H9 (cell line): ENCODE measurements around the gene METTL25B. TPM values are rescaled to one million over a fixed set of nuclear protein-coding genes. Genes with fewer than 3 reads are reported as not detected.

ENCODE experiments used
- DNase-seq: peaks from one replicate; pipeline ENCODE4 v3.0.0-alpha.2; 2017
- H2AFZ ChIP-seq: one replicate; pipeline ENCODE4 v1.6.1; 2013; ENCODE audit warnings: mild to moderate bottlenecking, low read length, control low read depth, moderate library complexity
- H2AK5ac ChIP-seq: 2 replicates; pipeline ENCODE4 v1.6.1; 2013; ENCODE audit warnings: low read length, control low read depth, mixed read lengths; ENCODE audit not compliant: insufficient read length
- H2BK120ac ChIP-seq: one replicate; pipeline ENCODE4 v1.6.1; 2013; ENCODE audit warnings: low read depth, mild to moderate bottlenecking, low read length, control low read depth, inconsistent platforms; ENCODE audit not compliant: poor library complexity, severe bottlenecking
- H2BK12ac ChIP-seq: 2 replicates; pipeline ENCODE4 v1.6.1; 2013; ENCODE audit warnings: low read length, control low read depth, mixed read lengths, low read depth; ENCODE audit not compliant: insufficient read length
- H2BK15ac ChIP-seq: 2 replicates; pipeline ENCODE4 v1.6.1; 2013; ENCODE audit warnings: low read depth, low read length, control low read depth
- H2BK20ac ChIP-seq: one replicate; pipeline ENCODE4 v1.6.1; 2013; ENCODE audit warnings: low read depth, mild to moderate bottlenecking, low read length, control low read depth, inconsistent platforms; ENCODE audit not compliant: poor library complexity, severe bottlenecking
- H2BK5ac ChIP-seq: 2 replicates; pipeline ENCODE4 v1.6.1; 2013; ENCODE audit warnings: low read length, control low read depth, mixed read lengths; ENCODE audit not compliant: insufficient read length
- H3K14ac ChIP-seq: 2 replicates; pipeline ENCODE4 v1.6.1; 2013; ENCODE audit warnings: low read length, control low read depth; ENCODE audit not compliant: insufficient read depth
- H3K18ac ChIP-seq: 2 replicates; pipeline ENCODE4 v1.6.1; 2013; ENCODE audit warnings: low read depth, mild to moderate bottlenecking, mixed read lengths, low read length, control low read depth; ENCODE audit not compliant: insufficient read length
- H3K23ac ChIP-seq: 2 replicates; pipeline ENCODE4 v1.6.1; 2013; ENCODE audit warnings: low read length, control low read depth, mixed read lengths, low read depth; ENCODE audit not compliant: insufficient read length
- H3K23me2 ChIP-seq: 2 replicates; pipeline ENCODE4 v1.6.1; 2013; ENCODE audit warnings: low read depth, mild to moderate bottlenecking, mixed read lengths, low read length, control low read depth; ENCODE audit not compliant: insufficient read length, poor library complexity, severe bottlenecking
- H3K27ac ChIP-seq: 2 replicates; pipeline ENCODE4 v1.5.1; 2013; ENCODE audit warnings: low read length, control low read depth, mixed read lengths, low read depth; ENCODE audit not compliant: insufficient read length
- H3K27me3 ChIP-seq: 2 replicates; pipeline ENCODE4 v1.6.1; 2013; ENCODE audit warnings: low read length, control low read depth, inconsistent platforms; ENCODE audit not compliant: insufficient read depth
- H3K4ac ChIP-seq: 2 replicates; pipeline ENCODE4 v1.6.1; 2013; ENCODE audit warnings: low read depth, mild to moderate bottlenecking, control low read depth, inconsistent platforms, low read length, moderate library complexity
- H3K4me1 ChIP-seq: 2 replicates; pipeline ENCODE4 v1.6.1; 2013; ENCODE audit warnings: low read length, control low read depth, inconsistent platforms; ENCODE audit not compliant: insufficient read depth
- H3K4me2 ChIP-seq: 2 replicates; pipeline ENCODE4 v1.6.1; 2013; ENCODE audit warnings: low read length, control low read depth, mixed read lengths; ENCODE audit not compliant: insufficient read length, insufficient read depth
- H3K56ac ChIP-seq: 2 replicates; pipeline ENCODE4 v1.6.1; 2013; ENCODE audit warnings: low read depth, mild to moderate bottlenecking, mixed read lengths, low read length, control low read depth; ENCODE audit not compliant: insufficient read length
- H3K79me1 ChIP-seq: 2 replicates; pipeline ENCODE4 v1.6.1; 2013; ENCODE audit warnings: low read depth, mild to moderate bottlenecking, moderate library complexity, low read length, control low read depth, inconsistent platforms; ENCODE audit not compliant: insufficient read depth, poor library complexity, severe bottlenecking
- H3K79me2 ChIP-seq: 2 replicates; pipeline ENCODE4 v1.6.1; 2013; ENCODE audit warnings: low read length, control low read depth, inconsistent platforms; ENCODE audit not compliant: insufficient read depth
- H3K9ac ChIP-seq: 2 replicates; pipeline ENCODE4 v1.6.1; 2013; ENCODE audit warnings: low read length, control low read depth, mixed read lengths; ENCODE audit not compliant: insufficient read length; ENCODE audit errors: extremely low read depth
- H3K9me3 ChIP-seq: one replicate; pipeline ENCODE4 v1.6.1; 2013; ENCODE audit warnings: low read depth, low read length, inconsistent platforms; ENCODE audit not compliant: control insufficient read depth
- H3T11ph ChIP-seq: one replicate; pipeline ENCODE4 v1.6.1; 2013; ENCODE audit warnings: mild to moderate bottlenecking, low read length, control low read depth, inconsistent platforms
- H4K20me1 ChIP-seq: one replicate; pipeline ENCODE4 v1.6.1; 2013; ENCODE audit not compliant: control insufficient read depth, insufficient read length, insufficient read depth
- H4K5ac ChIP-seq: 2 replicates; pipeline ENCODE4 v1.6.1; 2013; ENCODE audit warnings: low read depth, mild to moderate bottlenecking, mixed read lengths, low read length, control low read depth; ENCODE audit not compliant: insufficient read length
- H4K8ac ChIP-seq: replicated peaks from 2 replicates; pipeline ENCODE4 v1.6.1; 2013; ENCODE audit warnings: low read length, control low read depth, mixed read lengths, low read depth; ENCODE audit not compliant: insufficient read length
- H4K91ac ChIP-seq: 2 replicates; pipeline ENCODE4 v1.6.1; 2013; ENCODE audit warnings: low read depth, mild to moderate bottlenecking, moderate library complexity, mixed read lengths, low read length, control low read depth; ENCODE audit not compliant: insufficient read length
- H3K27ac Mint-ChIP-seq, 3 experiments: 2 replicates in 2 of 3; 3 replicates in 1 of 3; pipeline ENCODE4 v1.8.0; 2020 to 2021; ENCODE audit warnings: mixed read lengths in 3 of 3, mild to moderate bottlenecking in 1 of 3, moderate library complexity in 1 of 3
- H3K27me3 Mint-ChIP-seq: 2 replicates; pipeline ENCODE4 v1.8.0; 2021; ENCODE audit warnings: low read depth, mild to moderate bottlenecking, moderate library complexity, mixed read lengths
- H3K36me3 Mint-ChIP-seq, 3 experiments: 2 replicates in 2 of 3; 3 replicates in 1 of 3; pipeline ENCODE4 v1.8.0; 2020 to 2021; ENCODE audit warnings: low read depth in 3 of 3, mixed read lengths in 3 of 3; ENCODE audit not compliant: insufficient read depth in 1 of 3
- H3K4me1 Mint-ChIP-seq, 2 experiments: 2 replicates each; pipeline ENCODE4 v1.8.0; 2020; ENCODE audit warnings: mixed read lengths in 2 of 2
- H3K4me3 Mint-ChIP-seq, 2 experiments: 2 replicates in 1 of 2; 3 replicates in 1 of 2; pipeline ENCODE4 v1.8.0; 2020 to 2021; ENCODE audit warnings: mild to moderate bottlenecking in 2 of 2, mixed read lengths in 2 of 2, moderate library complexity in 1 of 2
- H3K9me3 Mint-ChIP-seq, 2 experiments: 2 replicates in 1 of 2; 3 replicates in 1 of 2; pipeline ENCODE4 v1.8.0; 2020; ENCODE audit warnings: mild to moderate bottlenecking in 2 of 2, mixed read lengths in 2 of 2, moderate library complexity in 1 of 2
- CTCF ChIP-seq: fragments of 200-600 bp; sonication (generic); conservative IDR thresholded peaks from 3 replicates; pipeline ENCODE4 v1.8.0; 2021; ENCODE audit warnings: antibody characterized with exemption, mild to moderate bottlenecking
- WGBS: extraction: QIAGEN DNeasy Blood & Tissue Kit; methylation state at CpG from one replicate; pipeline ENCODE4 v1.1.7; 2013; ENCODE audit warnings: missing lambda C conversion rate, low lambda C conversion rate, mixed read lengths; ENCODE audit not compliant: insufficient read length; ENCODE audit errors: extremely low coverage; 5-methylcytosine and 5-hydroxymethylcytosine counted together
- total RNA-seq: library from RNA; stranded (reverse); gene quantifications from 2 replicates; pipeline ENCODE4 v1.2.1, GENCODE V29; 2021

Gene METTL25B
- total RNA-seq, 1 experiment from 2014 or later = 26.2 TPM

DNA sequence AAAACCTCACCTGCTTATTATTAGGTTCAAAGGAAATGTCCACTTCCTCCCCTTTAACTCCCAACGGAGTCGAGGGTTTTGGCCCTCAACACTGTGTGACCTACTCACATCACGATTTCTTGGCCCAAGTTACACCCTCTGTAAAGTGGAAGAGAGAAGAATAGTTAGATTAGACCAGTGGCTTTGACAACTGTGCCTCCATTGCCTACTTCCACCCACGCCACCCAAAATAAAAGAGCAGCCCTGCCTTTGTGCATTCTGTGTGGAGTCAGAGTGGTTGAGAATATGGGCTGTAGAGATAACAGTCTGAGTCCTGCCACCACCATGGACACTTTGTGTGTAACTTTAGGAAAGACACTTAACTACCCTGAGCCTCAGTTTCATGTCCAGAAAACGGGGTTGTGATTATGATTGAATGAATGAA, 27.3 kb downstream of the METTL25B start:
- Histone ChIP-seq H4K20me1 (no peaks in the 10 kb centered on the region), H3K27me3 (no peaks in the 10 kb centered on the region), H2AK5ac (no peak overlapping the region), H2BK15ac (no peak overlapping the region), H2BK120ac (no peak overlapping the region), H4K91ac (no peak overlapping the region), H4K8ac (no peak overlapping the region), H2AFZ (no peak overlapping the region), H3K4ac (no peak overlapping the region), H2BK5ac (no peak overlapping the region), H2BK20ac (peak overlapping the region; percentile 49), H3K56ac (no peak overlapping the region), H3K18ac (no peak overlapping the region), H3K23me2 (peaks cover 3% of the 10 kb centered on the region), H3K79me1 (no peaks in the 10 kb centered on the region), H3K9me3 (no peaks in the 10 kb centered on the region), H3K23ac (no peak overlapping the region), H3K4me2 (no peak overlapping the region), H3K4me1 (peaks cover 4% of the 10 kb centered on the region; the same call in 1 of the 2 replicates), H3T11ph (no peak overlapping the region), H3K9ac (no peak overlapping the region), H3K79me2 (peaks cover 2% of the 10 kb centered on the region; the same call in 1 of the 2 replicates), H3K14ac (no peak overlapping the region), H4K5ac (no peak overlapping the region), H2BK12ac (no peak overlapping the region), H3K27ac (no peak overlapping the region)
- no CpG with 5 or more reads among the region's 5 CpGs for WGBS
- Mint-ChIP-seq H3K4me3 (peak overlapping the region in 1 of 2 experiments; percentile 5; a peak in 1 of 5 replicates), H3K36me3 (peaks cover 0 to 4% (median 0%) of the 10 kb centered on the region in 3 experiments; a peak in 2 of 7 replicates), H3K9me3 (no peaks in the 10 kb centered on the region), H3K4me1 (peaks cover 13 to 16% of the 10 kb centered on the region in 2 experiments), H3K27me3 (no peaks in the 10 kb centered on the region), H3K27ac (no peak overlapping the region)
- TF ChIP-seq CTCF = no peak
- DNase-seq = no peak
